GM21381 (cell line): ENCODE data around the gene HYLS1.

Source experiments
- ATAC-seq: cut with Tn5 transposase; IDR thresholded peaks from one replicate; pipeline ENCODE4 v1.9.1; 2021; ENCODE audit warnings: mild to moderate bottlenecking, moderate library complexity; ENCODE audit not compliant: unreplicated experiment

Gene HYLS1

DNA sequence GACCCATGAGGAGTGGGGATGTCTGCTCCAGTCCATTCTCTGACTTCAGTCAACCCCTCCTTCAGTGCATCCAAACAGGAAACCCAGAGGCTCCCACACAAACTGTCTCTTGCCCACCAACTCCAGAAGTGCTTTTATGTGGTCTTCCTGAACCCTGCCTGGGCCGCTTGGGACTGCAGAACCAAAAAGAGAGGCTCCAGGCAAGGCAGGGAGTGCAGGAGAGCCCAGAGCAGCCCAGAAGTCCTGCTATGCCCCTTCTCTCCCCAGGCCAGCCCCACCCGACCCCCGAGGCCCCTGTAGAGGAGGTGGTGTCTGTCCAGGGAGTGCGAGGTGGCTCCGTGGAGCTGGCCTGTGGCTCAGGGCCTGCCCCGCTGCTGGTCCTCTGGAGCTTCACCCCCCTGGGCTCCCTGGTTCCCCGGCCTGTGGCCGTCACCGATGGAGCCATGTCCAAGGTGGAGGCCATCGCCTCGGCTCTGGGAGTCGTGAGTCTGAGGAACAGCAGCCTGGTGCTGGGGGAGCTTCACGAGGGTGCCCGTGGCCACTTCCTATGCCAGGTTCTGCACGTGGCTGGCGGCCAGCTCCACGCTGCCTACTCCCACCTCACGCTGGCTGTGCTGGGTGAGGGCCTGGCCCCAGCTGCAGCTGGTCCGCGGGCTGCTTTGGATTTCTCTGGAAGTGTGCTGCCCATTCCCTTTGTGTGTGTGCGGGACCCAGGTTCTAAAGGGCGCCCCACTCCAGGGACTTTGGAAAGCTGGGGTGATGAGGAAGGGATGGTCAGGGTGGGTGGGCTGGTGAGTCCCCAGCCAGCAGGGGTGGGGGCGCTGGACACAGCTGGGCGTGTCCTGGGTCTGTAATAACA is 60.2 kb downstream of the HYLS1 start:
- ATAC-seq: no peak

DNA sequence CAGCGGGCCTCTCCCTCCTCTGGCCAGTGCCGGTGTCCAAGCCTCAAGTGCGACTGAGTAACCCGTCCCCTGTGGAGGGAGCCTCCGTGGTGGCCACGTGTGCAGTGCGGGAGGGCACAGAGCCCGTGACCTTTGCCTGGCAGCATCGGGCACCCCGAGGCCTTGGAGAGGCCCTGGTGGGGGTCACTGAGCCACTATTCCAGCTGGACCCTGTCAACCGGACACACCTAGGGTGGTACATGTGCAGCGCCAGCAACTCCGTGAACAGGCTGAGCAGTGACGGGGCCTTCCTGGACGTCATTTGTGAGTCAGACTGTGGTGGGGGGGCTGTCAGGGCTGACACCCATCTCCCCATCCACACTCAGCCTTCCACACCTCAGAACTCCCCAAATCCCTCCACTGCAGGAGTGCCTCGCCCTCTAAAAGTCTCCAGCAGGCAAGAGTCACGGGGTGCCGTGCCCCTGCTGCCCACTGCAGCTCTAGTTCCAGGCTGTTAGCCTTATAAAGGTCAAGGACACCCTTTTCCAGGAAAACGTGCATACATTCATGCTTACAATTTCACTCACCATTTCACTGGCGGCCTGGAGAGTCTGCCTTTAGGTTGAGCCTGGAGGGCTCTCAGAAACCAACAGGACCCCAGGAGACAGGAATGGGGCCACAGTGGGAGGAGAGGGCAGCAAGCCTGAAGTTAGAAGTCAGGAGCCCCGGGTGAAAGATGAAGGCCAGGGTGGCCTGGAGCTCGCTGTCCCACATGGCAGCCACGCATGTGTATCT is 61.0 kb downstream of the HYLS1 start:
- no peak for ATAC-seq

DNA sequence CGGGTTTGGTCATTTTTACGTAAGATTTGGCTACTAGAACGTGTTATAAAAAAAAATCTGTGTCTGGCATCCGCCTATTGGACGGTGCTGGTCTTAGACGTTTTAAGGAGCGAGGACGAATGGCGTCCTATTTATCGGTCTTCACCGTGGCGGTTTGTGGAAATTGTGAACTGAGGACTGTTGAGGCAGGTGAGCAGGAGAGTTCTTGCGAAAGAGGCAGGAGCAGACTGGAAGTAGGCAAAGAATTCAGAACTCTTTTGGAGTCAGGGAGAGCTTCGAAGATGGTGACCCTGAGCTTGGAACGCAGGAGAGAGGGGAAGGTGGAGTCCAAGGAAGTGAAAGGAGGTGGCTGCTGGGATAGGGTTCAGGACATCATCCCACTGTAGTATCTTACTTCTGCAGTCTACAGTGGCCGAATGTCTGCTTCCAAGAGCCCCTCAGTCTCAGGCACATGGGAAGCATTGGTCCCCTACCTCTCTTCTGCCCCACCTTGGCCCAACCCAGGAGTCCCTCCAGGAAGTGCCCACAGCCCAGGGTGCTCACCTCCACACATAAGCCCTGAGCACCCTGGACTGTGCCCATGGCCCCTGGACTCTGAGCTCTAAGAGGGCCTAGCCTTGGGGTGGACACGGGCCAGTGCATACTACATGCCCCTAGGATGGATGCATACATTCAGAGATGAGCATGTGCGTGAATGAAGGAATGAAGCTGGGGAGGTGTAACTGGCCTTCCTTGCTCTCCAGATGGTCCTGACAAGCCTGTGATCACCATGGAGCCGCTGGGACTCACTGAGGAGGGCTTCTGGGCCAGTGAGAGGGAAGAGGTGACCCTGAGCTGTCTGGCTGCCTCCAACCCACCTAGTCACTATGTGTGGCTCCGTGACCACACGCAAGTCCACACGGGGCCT is 62.1 kb downstream of the HYLS1 start:
- ATAC-seq: no peak

DNA sequence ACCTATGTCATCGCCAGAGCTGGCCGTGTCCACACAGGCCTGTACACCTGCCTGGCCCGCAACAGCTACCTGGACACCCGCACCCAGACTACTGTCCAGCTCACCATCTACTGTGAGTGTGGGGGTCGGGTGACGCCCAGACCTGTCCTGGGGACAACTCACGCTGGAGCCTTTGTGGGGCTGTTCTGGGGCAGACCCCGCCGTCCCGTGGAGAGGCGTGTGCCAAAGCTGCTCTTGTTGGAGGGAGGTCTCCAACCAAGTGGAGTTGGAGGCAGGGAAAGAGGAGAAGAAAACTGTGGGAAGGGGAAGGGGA is 62.7 kb downstream of the HYLS1 start:
- ATAC-seq: no peak
